ENCODE measurements around the gene SBNO1.

The SBNO1 gene

GRCh38 chr12:123266679-123267277 is 97.9 kb downstream of the SBNO1 start:
- Histone ChIP-seq H3K9ac (peak overlapping the region in 7 of 11 experiments; percentile 33 to 98 (median 96); a peak in 6 of 22 replicates), H3K36me3 (peaks cover 43 to 61% (median 54%) of the 10 kb centered on the region in 11 experiments), H3K4me1 (peaks cover 22 to 53% (median 32%) of the 10 kb centered on the region in 10 experiments), H3K27ac (peak overlapping the region in 7 of 11 experiments; percentile 92 to 98 (median 95); a peak in 13 of 22 replicates), H3K4me3 (no peak overlapping the region), H3K4me2 (peak overlapping the region in 7 of 11 experiments; percentile 96 to 100 (median 98); a peak in 8 of 22 replicates), H4K20me1 (peaks cover 0 to 64% (median 23%) of the 10 kb centered on the region in 11 experiments; a peak in 16 of 22 replicates), H3K9me3 (replicated peaks in 1 of 11) (no peaks in the 10 kb centered on the region), H3K27me3 (no peaks in the 10 kb centered on the region)
- TF ChIP-seq Cebpa-rat (IDR thresholded peaks at IDR 0.05) = no peak

- no peak overlapping the region for H3K4me3 ChIP-seq
- H3K4me2 ChIP-seq = peak overlapping the region in 2 of 11 experiments; percentile 2 to 98; a peak in 3 of 22 replicates
- peaks cover 49 to 68% (median 61%) of the 10 kb centered on the region in 11 experiments for H3K36me3 ChIP-seq
- peak overlapping the region in 7 of 11 experiments; percentile 8 to 98 (median 33); a peak in 7 of 22 replicates for H3K9ac ChIP-seq
- H3K27me3 ChIP-seq = no peaks in the 10 kb centered on the region
- H3K9me3 ChIP-seq (replicated peaks in 1 of 11) = no peaks in the 10 kb centered on the region
- peaks cover 22 to 53% (median 32%) of the 10 kb centered on the region in 10 experiments for H3K4me1 ChIP-seq
- peaks cover 0 to 67% (median 25%) of the 10 kb centered on the region in 11 experiments; a peak in 16 of 22 replicates for H4K20me1 ChIP-seq
- peak overlapping the region in 7 of 11 experiments; percentile 3 to 98 (median 94); a peak in 10 of 22 replicates for H3K27ac ChIP-seq
- TF ChIP-seq Cebpa-rat (IDR thresholded peaks at IDR 0.05) = no peak
Observed at GRCh38 chr12:123265851-123266678, 98.6 kb downstream of the SBNO1 start.

GRCh38 chr12:123264642-123265041 is 100.0 kb downstream of the SBNO1 start:
- H3K4me3 ChIP-seq = no peak overlapping the region
- peak overlapping the region in 2 of 11 experiments; percentile 11 to 45; a peak in 1 of 22 replicates for H3K27ac ChIP-seq
- H3K9me3 ChIP-seq (replicated peaks in 1 of 11) = no peaks in the 10 kb centered on the region
- no peaks in the 10 kb centered on the region for H3K27me3 ChIP-seq
- TF ChIP-seq Cebpa-rat (IDR thresholded peaks at IDR 0.05) = no peak
- peaks cover 63 to 82% (median 75%) of the 10 kb centered on the region in 11 experiments for H3K36me3 ChIP-seq
- peaks cover 0 to 67% (median 25%) of the 10 kb centered on the region in 11 experiments; a peak in 16 of 22 replicates for H4K20me1 ChIP-seq
- H3K4me1 ChIP-seq = peaks cover 22 to 46% (median 29%) of the 10 kb centered on the region in 10 experiments
- peak overlapping the region in 1 of 11 experiments; percentile 12; a peak in 1 of 22 replicates for H3K9ac ChIP-seq
- no peak overlapping the region for H3K4me2 ChIP-seq

- Histone ChIP-seq H3K4me1 (peaks cover 12 to 46% (median 23%) of the 10 kb centered on the region in 10 experiments), H3K9me3 (replicated peaks in 1 of 11) (no peaks in the 10 kb centered on the region), H3K4me2 (no peak overlapping the region), H3K4me3 (no peak overlapping the region), H3K36me3 (peaks cover 76 to 96% (median 88%) of the 10 kb centered on the region in 11 experiments), H3K9ac (0 out of 22 replicates have a peak overlapping the region, but pooled peaks of 1 of the 11 experiments have one; percentile 0), H3K27ac (0 out of 22 replicates have a peak overlapping the region, but pooled peaks of 1 of the 11 experiments have one; percentile 13), H3K27me3 (no peaks in the 10 kb centered on the region), H4K20me1 (peaks cover 0 to 64% (median 25%) of the 10 kb centered on the region in 11 experiments; a peak in 16 of 22 replicates)
- no peak for TF ChIP-seq Cebpa-rat (IDR thresholded peaks at IDR 0.05)
Observed at GRCh38 chr12:123263196-123263817, 101.3 kb downstream of the SBNO1 start.

- H4K20me1 ChIP-seq = peaks cover 0 to 48% (median 22%) of the 10 kb centered on the region in 11 experiments; a peak in 15 of 22 replicates
- H3K4me3 ChIP-seq = no peak overlapping the region
- no peaks in the 10 kb centered on the region for H3K9me3 ChIP-seq (replicated peaks in 1 of 11)
- no peak overlapping the region for H3K4me2 ChIP-seq
- no peak for TF ChIP-seq Cebpa-rat (IDR thresholded peaks at IDR 0.05)
- peaks cover 0 to 34% (median 13%) of the 10 kb centered on the region in 10 experiments; a peak in 13 of 20 replicates for H3K4me1 ChIP-seq
- no peak overlapping the region for H3K27ac ChIP-seq
- H3K27me3 ChIP-seq = no peaks in the 10 kb centered on the region
- H3K36me3 ChIP-seq = peaks cover 93 to 100% (median 99%) of the 10 kb centered on the region in 11 experiments
- H3K9ac ChIP-seq = no peak overlapping the region
Observed at GRCh38 chr12:123261196-123261595, 103.5 kb downstream of the SBNO1 start.

GRCh38 chr12:123260081-123260480 is 104.6 kb downstream of the SBNO1 start:
- peaks cover 92 to 100% (median 100%) of the 10 kb centered on the region in 11 experiments for H3K36me3 ChIP-seq
- H3K4me1 ChIP-seq = peaks cover 0 to 29% (median 13%) of the 10 kb centered on the region in 10 experiments; a peak in 11 of 20 replicates
- H3K4me3 ChIP-seq = no peak overlapping the region
- H3K27ac ChIP-seq = no peak overlapping the region; a peak in 1 of 22 replicates
- TF ChIP-seq Cebpa-rat (IDR thresholded peaks at IDR 0.05) = no peak
- no peak overlapping the region for H3K9ac ChIP-seq
- no peaks in the 10 kb centered on the region for H3K9me3 ChIP-seq (replicated peaks in 1 of 11)
- no peaks in the 10 kb centered on the region for H3K27me3 ChIP-seq
- no peak overlapping the region for H3K4me2 ChIP-seq
- H4K20me1 ChIP-seq = peaks cover 0 to 44% (median 16%) of the 10 kb centered on the region in 11 experiments; a peak in 15 of 22 replicates

- TF ChIP-seq Cebpa-rat (IDR thresholded peaks at IDR 0.05) = no peak
- peak overlapping the region in 8 of 11 experiments; percentile 1 to 63 (median 50); a peak in 10 of 22 replicates for H3K27ac ChIP-seq
Observed at GRCh38 chr12:123258593-123258992, 106.1 kb downstream of the SBNO1 start.

GRCh38 chr12:123254853-123255446 is 109.7 kb downstream of the SBNO1 start:
- H3K9me3 ChIP-seq (replicated peaks in 1 of 11) = no peaks in the 10 kb centered on the region
- peaks cover 77 to 99% (median 91%) of the 10 kb centered on the region in 11 experiments for H3K36me3 ChIP-seq
- H3K4me1 ChIP-seq = peaks cover 5 to 33% (median 23%) of the 10 kb centered on the region in 10 experiments; a peak in 18 of 20 replicates
- no peak for TF ChIP-seq Cebpa-rat (IDR thresholded peaks at IDR 0.05)
- H3K27ac ChIP-seq = peak overlapping the region in 1 of 11 experiments; percentile 16; a peak in 1 of 22 replicates
- no peak overlapping the region for H3K4me2 ChIP-seq
- no peak overlapping the region for H3K9ac ChIP-seq
- H3K4me3 ChIP-seq = no peak overlapping the region
- no peaks in the 10 kb centered on the region for H3K27me3 ChIP-seq
- H4K20me1 ChIP-seq = peaks cover 23 to 56% (median 31%) of the 10 kb centered on the region in 11 experiments; a peak in 17 of 22 replicates

More at GRCh38 chr12:123258593-123258992, 106.1 kb downstream of the SBNO1 start:
- Histone ChIP-seq H3K4me1 (peaks cover 0 to 28% (median 13%) of the 10 kb centered on the region in 10 experiments; a peak in 11 of 20 replicates), H3K9me3 (replicated peaks in 1 of 11) (no peaks in the 10 kb centered on the region), H3K9ac (peak overlapping the region in 1 of 11 experiments; percentile 27; a peak in 2 of 22 replicates), H3K4me2 (peak overlapping the region in 6 of 11 experiments; percentile 10 to 51 (median 37); a peak in 9 of 22 replicates), H3K36me3 (peaks cover 93 to 100% (median 100%) of the 10 kb centered on the region in 11 experiments), H3K4me3 (no peak overlapping the region), H3K27me3 (no peaks in the 10 kb centered on the region), H4K20me1 (peaks cover 0 to 41% (median 18%) of the 10 kb centered on the region in 11 experiments; a peak in 16 of 22 replicates)
